Activated naive CD4-positive, alpha-beta T cell treated with anti-CD3 and anti-CD28 coated beads for 36 hours (primary cell): ENCODE data around the gene TMEM59L. TPM values are rescaled to one million over a fixed set of nuclear protein-coding genes. Genes with fewer than 3 reads are reported as not detected.

Experiments
- CTCF ChIA-PET: fragments of 350-600 bp; sonication (Branson Sonifier 250); formaldehyde crosslinking; loops from one replicate; lab custom pipeline; 2021; ENCODE audit warnings: antibody characterized with exemption; lab: Charles Lee
- DNase-seq: peaks from one replicate; pipeline ENCODE4 v3.0.0-alpha.2; 2020
- H3K27ac Mint-ChIP-seq: one replicate; pipeline ENCODE4 v1.8.0; 2021; ENCODE audit warnings: mild to moderate bottlenecking, mixed read lengths
- H3K27me3 Mint-ChIP-seq: one replicate; pipeline ENCODE4 v1.8.0; 2021; ENCODE audit warnings: low read depth, mixed read lengths
- H3K36me3 Mint-ChIP-seq: one replicate; pipeline ENCODE4 v1.8.0; 2021; ENCODE audit warnings: low read depth, mixed read lengths
- H3K4me1 Mint-ChIP-seq: one replicate; pipeline ENCODE4 v1.8.0; 2021; ENCODE audit warnings: low read depth, mixed read lengths
- H3K4me3 Mint-ChIP-seq: one replicate; pipeline ENCODE4 v1.8.0; 2021; ENCODE audit warnings: mild to moderate bottlenecking, moderate library complexity, mixed read lengths
- H3K9me3 Mint-ChIP-seq: one replicate; pipeline ENCODE4 v1.8.0; 2021; ENCODE audit warnings: mixed read lengths
- intact Hi-C: fragments of 100-400 bp; cut with micrococcal nuclease; formaldehyde crosslinking; loops from one replicate; pipeline ENCODE4 v1.15.1; 2023
- total RNA-seq, 2 experiments: library from RNA; stranded (reverse); gene quantifications; one replicate each; pipeline ENCODE4 v1.2.3, GENCODE V29; 2021

Gene TMEM59L
- total RNA-seq, 2 experiments from 2014 or later: 0.21 to 0.40 TPM

DNA sequence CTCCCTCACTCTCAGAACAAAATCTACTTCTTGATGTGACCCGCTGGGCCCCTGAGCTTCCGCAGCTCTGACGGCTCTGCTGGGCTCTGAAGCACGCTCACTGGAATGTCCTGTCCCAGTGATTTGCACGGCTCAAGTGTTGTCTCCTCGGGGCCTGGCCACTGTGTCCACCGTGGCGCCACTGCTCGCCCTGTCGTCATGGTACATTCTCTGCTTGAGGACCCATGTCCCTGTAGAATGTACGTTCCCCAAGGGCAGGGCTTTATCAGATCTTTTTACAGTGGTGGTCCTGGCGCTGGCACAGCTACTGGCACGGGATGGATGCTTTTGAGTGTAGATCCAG, 36.3 kb downstream of the TMEM59L start:
- CTCF ChIA-PET: no interaction called here
- Mint-ChIP-seq H3K36me3 (no peaks in the 10 kb centered on the region), H3K4me3 (no peak overlapping the region), H3K4me1 (peaks cover 21% of the 10 kb centered on the region), H3K9me3 (no peaks in the 10 kb centered on the region), H3K27ac (no peak overlapping the region), H3K27me3 (no peaks in the 10 kb centered on the region)
- no peak for DNase-seq
- intact Hi-C loops: no loop called here

DNA sequence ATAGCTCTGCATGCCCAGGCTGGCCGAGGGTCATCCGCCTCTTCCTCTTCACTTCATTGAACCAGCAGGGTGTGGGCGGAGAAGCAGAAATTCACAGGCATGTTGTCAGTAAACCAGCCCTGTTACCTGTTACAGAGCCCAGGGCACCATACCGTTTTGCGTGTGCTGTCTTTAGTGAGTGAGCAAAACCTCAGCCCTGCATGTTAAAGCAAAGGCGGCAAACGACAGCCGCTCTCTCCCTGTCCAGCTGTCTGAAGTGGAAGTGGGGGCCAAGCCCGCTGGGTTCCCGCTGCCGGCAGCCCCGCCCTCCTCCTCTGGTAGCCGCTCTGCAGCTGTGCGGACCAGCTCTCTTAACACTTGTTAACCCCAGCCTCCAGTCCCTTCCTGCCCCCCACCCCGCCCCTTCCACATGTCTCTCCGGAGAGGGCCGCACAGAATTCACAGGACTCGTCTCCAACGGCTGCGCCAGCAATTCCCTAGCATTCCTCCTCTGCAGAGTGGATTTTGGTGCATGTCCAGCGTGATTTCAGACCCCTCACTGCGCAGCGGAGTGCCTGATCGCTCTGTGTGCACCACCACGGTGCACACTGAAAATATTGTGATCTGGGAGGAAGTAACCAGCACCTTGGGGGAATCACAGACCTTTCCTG, 36.8 kb downstream of the TMEM59L start:
- no peaks in the 10 kb centered on the region for H3K9me3 Mint-ChIP-seq
- CTCF ChIA-PET: no interaction called here
- H3K27me3 Mint-ChIP-seq: no peaks in the 10 kb centered on the region
- no peak overlapping the region for H3K4me3 Mint-ChIP-seq
- intact Hi-C loops: no loop called here
- H3K36me3 Mint-ChIP-seq: no peaks in the 10 kb centered on the region
- H3K4me1 Mint-ChIP-seq: peaks cover 17% of the 10 kb centered on the region
- no peak for DNase-seq
- no peak overlapping the region for H3K27ac Mint-ChIP-seq

DNA sequence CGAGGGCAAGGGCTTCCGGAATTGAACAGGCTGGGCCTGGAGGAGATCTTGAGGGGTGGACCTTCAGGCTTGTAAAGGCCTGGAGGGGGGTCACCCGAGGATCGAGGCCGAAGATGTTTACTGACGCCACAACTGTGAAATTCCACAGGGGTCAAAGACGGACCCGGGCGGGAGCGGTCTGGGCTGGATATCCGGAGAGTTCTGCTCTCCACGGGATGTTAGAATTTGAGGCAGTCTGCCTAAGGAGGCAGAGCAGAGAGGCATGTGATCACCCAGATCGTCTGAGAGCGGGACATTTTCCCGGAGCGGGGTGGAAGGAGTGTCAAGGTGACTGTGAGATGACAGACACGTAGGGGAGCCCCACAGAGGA, 37.3 kb downstream of the TMEM59L start:
- CTCF ChIA-PET: no interaction called here
- Mint-ChIP-seq H3K36me3 (no peaks in the 10 kb centered on the region), H3K9me3 (no peaks in the 10 kb centered on the region), H3K4me1 (peaks cover 16% of the 10 kb centered on the region), H3K4me3 (no peak overlapping the region), H3K27ac (no peak overlapping the region), H3K27me3 (no peaks in the 10 kb centered on the region)
- intact Hi-C loops: no loop called here
- DNase-seq: no peak

DNA sequence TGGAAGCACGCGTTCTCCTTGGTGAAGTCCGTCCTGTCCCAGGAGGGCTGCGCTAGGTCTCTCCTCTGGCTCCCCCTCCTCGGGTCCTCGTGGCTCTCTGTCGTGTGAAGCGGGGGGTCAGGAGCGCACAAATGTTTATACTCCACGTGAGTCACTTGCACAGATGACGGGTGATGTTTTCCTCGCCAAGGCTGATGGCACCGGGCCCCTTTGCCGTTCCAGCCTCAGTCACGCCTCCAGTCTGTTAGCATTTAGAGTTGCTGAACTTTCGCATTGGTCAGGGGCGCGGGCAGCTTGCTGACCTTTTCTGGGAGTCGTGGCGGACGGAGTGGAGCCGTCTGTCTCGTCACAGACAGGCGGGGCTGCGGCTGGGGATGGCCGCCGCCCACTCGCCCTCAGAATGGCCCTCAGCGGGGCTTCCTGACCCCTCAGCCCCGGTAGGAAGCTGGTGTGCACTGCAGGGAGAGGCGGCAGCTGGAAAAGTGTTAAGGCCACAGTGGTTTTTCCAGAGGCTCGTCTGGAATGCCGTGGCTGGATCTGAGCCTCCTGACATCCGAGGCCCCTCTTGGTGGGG, 37.9 kb downstream of the TMEM59L start:
- DNase-seq: no peak
- Mint-ChIP-seq H3K4me1 (peaks cover 16% of the 10 kb centered on the region), H3K36me3 (no peaks in the 10 kb centered on the region), H3K27me3 (no peaks in the 10 kb centered on the region), H3K4me3 (no peak overlapping the region), H3K9me3 (no peaks in the 10 kb centered on the region), H3K27ac (no peak overlapping the region)
- intact Hi-C loops: no loop called here
- CTCF ChIA-PET: no interaction called here

DNA sequence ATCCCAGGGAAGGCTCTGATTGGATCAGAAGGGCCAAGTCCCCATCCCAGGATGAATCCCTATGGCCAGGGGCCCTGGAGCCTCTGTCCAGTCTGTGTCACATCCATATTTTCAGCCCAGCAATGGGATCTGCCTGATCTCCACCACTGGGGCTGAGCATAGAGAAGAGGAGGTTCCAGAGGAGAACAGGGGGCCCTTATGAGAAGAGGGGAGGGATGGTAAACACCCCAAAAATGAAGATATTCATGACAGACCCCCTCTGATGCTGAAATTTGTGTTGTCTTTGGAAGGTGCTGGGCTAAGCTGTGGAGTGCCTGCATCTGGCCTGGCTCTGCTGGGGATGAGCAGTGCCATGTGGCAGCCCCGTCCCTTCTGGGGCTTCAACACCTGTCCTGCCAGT, 38.6 kb downstream of the TMEM59L start:
- CTCF ChIA-PET: no interaction called here
- no peaks in the 10 kb centered on the region for H3K9me3 Mint-ChIP-seq
- no peaks in the 10 kb centered on the region for H3K27me3 Mint-ChIP-seq
- intact Hi-C loops: no loop called here
- no peaks in the 10 kb centered on the region for H3K36me3 Mint-ChIP-seq
- peaks cover 16% of the 10 kb centered on the region for H3K4me1 Mint-ChIP-seq
- no peak overlapping the region for H3K27ac Mint-ChIP-seq
- DNase-seq: no peak
- no peak overlapping the region for H3K4me3 Mint-ChIP-seq

DNA sequence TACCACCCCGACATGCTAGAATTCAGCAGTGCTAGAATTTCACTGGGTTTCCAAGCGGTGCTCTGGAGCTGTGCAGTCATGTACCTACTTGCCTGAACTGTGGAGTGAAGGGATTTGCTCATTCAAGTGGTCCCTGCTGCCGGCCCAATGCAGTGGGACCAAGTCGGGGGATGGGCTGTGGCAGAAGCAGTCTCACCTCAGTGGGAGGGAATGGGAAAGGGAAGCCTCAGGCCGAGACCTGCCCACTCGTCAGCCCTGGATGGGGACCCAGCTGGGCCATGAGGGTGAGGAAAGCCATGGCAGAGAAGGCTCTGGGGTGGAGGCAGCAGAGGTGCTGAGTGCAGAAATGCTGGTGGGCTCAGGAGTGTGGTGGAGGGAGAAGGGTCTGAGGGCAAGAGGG, 39.1 kb downstream of the TMEM59L start:
- H3K4me1 Mint-ChIP-seq: peaks cover 13% of the 10 kb centered on the region
- intact Hi-C loops: no loop called here
- H3K27me3 Mint-ChIP-seq: no peaks in the 10 kb centered on the region
- CTCF ChIA-PET: no interaction called here
- no peak overlapping the region for H3K27ac Mint-ChIP-seq
- H3K9me3 Mint-ChIP-seq: no peaks in the 10 kb centered on the region
- DNase-seq: no peak
- H3K4me3 Mint-ChIP-seq: no peak overlapping the region
- H3K36me3 Mint-ChIP-seq: no peaks in the 10 kb centered on the region

DNA sequence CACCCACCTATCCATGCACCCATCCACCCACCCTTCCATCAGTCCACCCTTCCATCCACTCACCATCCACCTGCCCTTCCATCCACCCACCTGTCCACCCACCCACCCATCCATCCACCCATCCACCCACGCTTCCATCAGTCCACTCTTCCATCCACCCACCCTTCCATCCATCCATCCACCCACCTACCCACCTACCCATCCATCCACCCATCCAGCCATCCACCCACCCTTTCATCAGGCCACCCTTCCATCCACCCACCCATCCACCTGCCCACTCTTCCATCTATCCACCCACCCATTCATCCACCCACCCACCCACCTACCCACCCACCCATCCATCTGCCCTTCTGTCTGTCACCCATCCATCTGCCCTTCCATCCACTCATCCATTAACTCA, 41.2 kb downstream of the TMEM59L start:
- no peak overlapping the region for H3K27ac Mint-ChIP-seq
- DNase-seq: no peak
- CTCF ChIA-PET: no interaction called here
- no peaks in the 10 kb centered on the region for H3K36me3 Mint-ChIP-seq
- H3K4me3 Mint-ChIP-seq: no peak overlapping the region
- no peaks in the 10 kb centered on the region for H3K9me3 Mint-ChIP-seq
- H3K27me3 Mint-ChIP-seq: no peaks in the 10 kb centered on the region
- intact Hi-C loops: no loop called here
- peaks cover 19% of the 10 kb centered on the region for H3K4me1 Mint-ChIP-seq

DNA sequence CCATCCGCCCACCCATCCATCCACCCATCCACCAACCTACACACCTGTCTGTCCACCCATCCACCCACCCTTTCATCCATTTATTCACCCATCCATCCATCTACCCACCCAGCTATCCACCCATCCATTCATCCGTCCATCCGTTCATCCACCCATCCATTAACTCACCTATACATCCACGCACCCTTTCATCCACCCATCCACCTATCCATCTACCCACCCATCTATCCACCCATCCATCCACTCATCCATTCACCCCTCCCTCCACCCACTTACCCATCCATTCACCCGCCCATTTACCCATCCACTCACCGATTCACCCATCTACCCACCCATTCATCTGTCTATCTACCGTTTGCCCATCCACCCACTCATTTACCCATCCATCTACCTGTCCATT, 41.8 kb downstream of the TMEM59L start:
- no peaks in the 10 kb centered on the region for H3K27me3 Mint-ChIP-seq
- no peaks in the 10 kb centered on the region for H3K9me3 Mint-ChIP-seq
- peaks cover 14% of the 10 kb centered on the region for H3K4me1 Mint-ChIP-seq
- intact Hi-C loops: no loop called here
- DNase-seq: no peak
- H3K4me3 Mint-ChIP-seq: no peak overlapping the region
- no peaks in the 10 kb centered on the region for H3K36me3 Mint-ChIP-seq
- H3K27ac Mint-ChIP-seq: no peak overlapping the region
- CTCF ChIA-PET: no interaction called here

DNA sequence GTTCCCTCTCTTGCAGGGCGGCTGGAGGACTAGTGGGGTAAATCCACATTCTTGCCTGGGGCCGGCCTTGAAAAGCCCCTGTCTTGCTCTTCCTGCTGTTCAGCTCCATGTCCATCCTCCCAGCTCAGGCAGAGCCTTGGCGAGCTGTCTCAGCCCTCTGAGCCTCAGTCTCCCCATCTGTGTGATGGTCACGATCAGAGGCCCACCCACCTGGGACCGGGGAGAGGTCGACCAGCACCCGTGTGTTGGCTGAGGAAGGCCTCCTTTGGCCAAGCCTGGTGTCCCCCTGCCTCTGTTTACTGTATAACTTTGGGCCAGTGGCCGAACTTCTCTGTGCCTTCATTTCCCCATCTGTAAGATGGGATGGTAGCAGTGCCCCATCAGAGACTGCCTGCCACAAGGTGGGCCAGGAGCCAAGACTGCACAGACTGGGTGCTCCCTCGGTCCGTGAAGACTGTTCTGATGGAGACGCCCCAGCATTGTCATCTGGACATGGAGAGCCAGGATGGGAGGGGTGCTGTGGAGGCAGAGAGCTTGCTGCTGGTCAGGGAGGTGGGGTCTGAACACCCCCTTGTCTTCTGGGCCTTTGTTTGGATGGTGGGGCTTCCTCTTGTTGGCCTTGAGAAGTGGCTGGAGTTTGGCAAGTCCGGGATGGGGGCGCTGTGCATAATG, 42.6 kb downstream of the TMEM59L start:
- peaks cover 12% of the 10 kb centered on the region for H3K4me1 Mint-ChIP-seq
- DNase-seq: no peak
- H3K4me3 Mint-ChIP-seq: no peak overlapping the region
- H3K27ac Mint-ChIP-seq: no peak overlapping the region
- no peaks in the 10 kb centered on the region for H3K27me3 Mint-ChIP-seq
- CTCF ChIA-PET: no interaction called here
- intact Hi-C loops: no loop called here
- no peaks in the 10 kb centered on the region for H3K36me3 Mint-ChIP-seq
- H3K9me3 Mint-ChIP-seq: no peaks in the 10 kb centered on the region

DNA sequence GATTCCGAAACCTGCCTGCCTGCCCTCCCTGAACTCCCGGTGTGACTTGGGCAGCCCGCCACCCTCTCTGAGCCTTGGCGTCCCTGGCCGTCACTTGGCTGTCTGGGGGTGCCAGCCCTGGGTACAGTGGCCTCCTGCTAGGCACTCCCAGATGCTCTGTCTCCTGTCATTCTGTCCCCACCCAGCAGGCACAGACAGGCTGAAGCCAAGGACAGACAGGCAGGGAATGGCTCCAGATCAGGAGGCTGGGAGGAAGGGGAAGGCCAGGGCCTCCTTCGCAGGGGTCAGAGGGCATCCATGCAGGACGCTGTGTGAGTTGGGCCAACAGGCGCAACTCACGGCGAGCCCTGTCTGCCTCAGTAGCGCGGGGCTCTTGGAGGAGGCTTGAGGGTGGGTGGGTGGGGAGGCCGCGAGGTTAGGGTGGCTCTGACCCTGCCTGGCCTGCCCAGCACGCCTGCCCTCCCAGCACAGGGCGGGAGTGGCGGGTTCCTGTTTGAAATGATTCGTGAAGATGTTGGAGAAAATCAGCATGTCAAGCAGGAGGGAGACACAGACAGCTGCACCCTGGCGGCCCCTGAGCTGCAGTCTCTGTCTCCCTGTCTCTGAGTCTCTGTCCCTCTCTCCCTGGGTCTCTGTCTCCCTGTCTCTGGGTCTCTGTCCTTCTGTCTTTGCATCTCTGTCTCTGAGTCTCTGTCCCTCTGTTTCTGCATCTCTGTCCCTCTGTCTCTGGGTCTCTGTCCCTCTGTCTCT, 43.8 kb downstream of the TMEM59L start:
- no peak overlapping the region for H3K4me3 Mint-ChIP-seq
- no peaks in the 10 kb centered on the region for H3K9me3 Mint-ChIP-seq
- no peaks in the 10 kb centered on the region for H3K27me3 Mint-ChIP-seq
- H3K4me1 Mint-ChIP-seq: peaks cover 12% of the 10 kb centered on the region
- H3K36me3 Mint-ChIP-seq: no peaks in the 10 kb centered on the region
- H3K27ac Mint-ChIP-seq: no peak overlapping the region
- no peak for DNase-seq
- CTCF ChIA-PET: no interaction called here
- intact Hi-C loops: no loop called here

DNA sequence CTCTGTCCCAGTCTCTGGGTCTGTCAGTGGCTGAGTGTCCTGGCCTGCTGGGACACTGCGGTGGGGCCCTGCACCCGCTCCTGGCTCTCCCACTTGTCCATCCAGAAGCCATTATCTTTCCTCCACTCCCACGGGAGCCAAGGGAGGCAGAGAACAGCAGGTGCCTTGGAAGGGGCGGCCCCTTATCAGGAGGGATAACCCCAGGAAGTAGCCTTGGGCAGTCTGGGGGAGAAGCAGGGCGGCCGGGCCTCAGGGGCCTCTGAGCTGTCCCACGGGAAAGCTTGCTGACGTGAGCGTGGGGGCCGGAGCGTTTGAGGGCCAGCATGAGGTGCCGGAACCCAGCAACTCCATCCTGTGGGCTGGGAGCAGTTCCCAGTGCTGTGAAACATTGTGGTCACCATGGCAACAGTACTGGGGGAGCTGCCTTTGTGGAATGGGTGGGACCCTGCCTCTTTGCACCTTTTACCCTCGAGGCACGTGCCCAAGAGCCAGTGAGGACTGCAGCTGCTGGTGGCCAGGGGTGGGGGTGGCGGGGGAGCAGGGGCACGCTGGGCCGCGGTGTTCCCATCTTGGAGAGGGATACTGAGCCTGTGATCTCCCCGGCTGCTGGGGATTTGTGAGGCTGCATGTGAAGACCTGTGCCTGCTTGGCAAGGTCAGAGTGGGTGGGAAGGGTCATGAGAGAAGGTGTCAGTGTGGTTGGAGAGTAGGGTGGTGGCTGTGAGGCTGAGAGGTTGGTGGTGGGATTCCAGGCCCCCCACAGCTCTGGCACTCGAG, 45.1 kb downstream of the TMEM59L start:
- CTCF ChIA-PET: no interaction called here
- H3K27ac Mint-ChIP-seq: no peak overlapping the region
- DNase-seq: no peak
- no peaks in the 10 kb centered on the region for H3K27me3 Mint-ChIP-seq
- no peaks in the 10 kb centered on the region for H3K36me3 Mint-ChIP-seq
- H3K9me3 Mint-ChIP-seq: no peaks in the 10 kb centered on the region
- no peak overlapping the region for H3K4me3 Mint-ChIP-seq
- intact Hi-C loops: no loop called here
- H3K4me1 Mint-ChIP-seq: peaks cover 12% of the 10 kb centered on the region

DNA sequence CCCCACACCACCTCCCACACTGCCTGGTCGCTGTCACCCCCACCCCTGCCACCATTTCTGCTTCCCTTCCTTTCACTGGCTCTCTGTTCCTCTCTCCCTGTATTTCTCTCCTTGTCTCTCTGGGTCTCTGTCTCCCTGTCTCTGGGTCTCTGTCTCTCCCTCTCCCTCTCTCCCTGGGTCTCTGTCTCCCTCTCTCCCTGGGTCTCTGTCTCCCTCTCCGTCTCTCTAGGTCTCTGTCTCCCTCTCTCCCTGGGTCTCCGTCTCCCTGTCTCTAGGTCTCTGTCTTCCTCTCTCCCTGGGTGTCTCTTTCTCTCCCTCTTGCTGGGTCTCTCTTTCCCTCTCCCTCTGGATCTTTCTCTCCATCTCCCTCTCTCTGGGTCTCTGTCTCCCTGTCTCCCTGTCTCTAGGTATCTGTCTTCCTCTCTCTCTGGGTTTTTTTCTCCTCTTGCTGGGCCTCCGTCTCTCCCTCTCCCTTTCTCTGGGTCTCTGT, 45.7 kb downstream of the TMEM59L start:
- CTCF ChIA-PET: no interaction called here
- Mint-ChIP-seq H3K36me3 (no peaks in the 10 kb centered on the region), H3K27ac (no peak overlapping the region), H3K4me3 (no peak overlapping the region), H3K27me3 (no peaks in the 10 kb centered on the region), H3K9me3 (no peaks in the 10 kb centered on the region), H3K4me1 (peaks cover 15% of the 10 kb centered on the region)
- no peak for DNase-seq
- intact Hi-C loops: no loop called here
